Ovary (tissue), 9 donors: Measurements from ENCODE around the gene TRIP13. TPM values are rescaled to one million over a fixed set of nuclear protein-coding genes. Genes with fewer than 3 reads are reported as not detected.
A peak's percentile ranks its signal among the peaks of the same experiment; 100 is the strongest.

ENCODE experiments used
- DNase-seq, 5 donors: peaks; one replicate each; pipeline ENCODE4 v3.0.0-alpha.2; 2019 to 2020
- H3K27ac ChIP-seq, 2 donors: fragments of 200-600 bp; one replicate each; pipeline versions ENCODE4 v1.5.1 to v1.8.0; 2019 to 2022
- H3K27me3 ChIP-seq: fragments of 200-600 bp; one replicate; pipeline ENCODE4 v1.8.0; 2022
- H3K36me3 ChIP-seq: fragments of 200-600 bp; sonication (generic); one replicate; pipeline ENCODE4 v1.5.1; 2019
- H3K4me1 ChIP-seq: one replicate; pipeline ENCODE4 v1.8.1; 2013; ENCODE audit warnings: mild to moderate bottlenecking, moderate library complexity; ENCODE audit not compliant: insufficient read depth
- H3K4me3 ChIP-seq: fragments of 200-600 bp; sonication (generic); one replicate; pipeline ENCODE4 v1.5.1; 2017
- H3K9me3 ChIP-seq, 2 donors: fragments of 200-600 bp in 1 of 2; sonication (generic) in 1 of 2; one replicate each; pipeline versions ENCODE4 v1.5.1 to v1.8.1; 2013 to 2019; ENCODE audit warnings: mild to moderate bottlenecking in 1 of 2, moderate library complexity in 1 of 2
- CTCF ChIP-seq, 3 donors: fragments of 450-650 bp in 2 of 3; fragments of 200-600 bp in 1 of 3; IDR thresholded peaks; one replicate each; pipeline versions ENCODE4 v1.5.1 to v1.8.0; 2016 to 2022; ENCODE audit warnings: antibody characterized with exemption in 3 of 3, mild to moderate bottlenecking in 1 of 3
- EP300 ChIP-seq: sonication (generic); formaldehyde crosslinking; IDR thresholded peaks from one replicate; pipeline ENCODE4 v1.6.1; 2017; ENCODE audit warnings: antibody characterized with exemption
- POLR2A ChIP-seq: fragments of 450-650 bp; IDR thresholded peaks from one replicate; pipeline ENCODE4 v1.6.1; 2017; ENCODE audit warnings: antibody characterized with exemption, mild to moderate bottlenecking, moderate library complexity
- WGBS, 3 donors: extraction: QIAGEN DNeasy Blood & Tissue Kit in 1 of 3; methylation state at CpG; one replicate each; pipeline versions ENCODE4 v1.1.5 to v1.1.7; 2013 to 2017; 5-methylcytosine and 5-hydroxymethylcytosine counted together
- intact Hi-C, 4 donors: fragments of 100-400 bp; cut with DNase I; formaldehyde crosslinking; loops; one replicate each; pipeline versions ENCODE4 v1.11.0 to v1.15.1; 2022 to 2023
- polyA plus RNA-seq, 2 donors: library from polyadenylated mRNA; stranded (reverse); fragments of 200-250 nt in 1 of 2; fragments of 350-450 nt in 1 of 2; fragmentation: Illumina TruSeq in 1 of 2; extraction: RNeasy Lipid Tissue Mini Kit (QIAGEN cat#74804) in 1 of 2; gene quantifications; one replicate each; pipeline ENCODE4 v1.2.3, GENCODE V29; 2013 to 2014
- total RNA-seq, 7 donors: library from RNA; depleted of rRNA in 2 of 7; stranded (reverse); fragments of >200 nt in 2 of 7; fragmentation: NEBNext Ultra II Directional in 3 of 7; extraction: Animal tissue kit (Norgen Biotek cat#: 25700) in 3 of 7; gene quantifications; one replicate each; pipeline versions ENCODE4 v1.1.0 to v1.2.4, GENCODE V29; 2016 to 2023
- donor health status: DM: no; HTN: no; CAD: no; lungs with moderate emphysema.
- donor health status: DM: no; HTN: no; CAD: no.
- donor health status: Bipolar disorder and iron deficiency.
- donor health status: DM: yes; HTN: yes; CAD: no.
- donor health status: DM: no; HTN: no; CAD: no.
- donor health status: DM: yes; HTN: yes; CAD: no.

Gene TRIP13
- total and polyA plus RNA-seq, 9 donors = 1.3 to 3.9 (median 2.0) TPM

- intact Hi-C loops = no loop called here
- Histone ChIP-seq H3K36me3 (no peaks in the 10 kb centered on the region), H3K27ac (no peak overlapping the region), H3K9me3 (no peaks in the 10 kb centered on the region), H3K27me3 (no peaks in the 10 kb centered on the region), H3K4me3 (no peak overlapping the region), H3K4me1 (no peaks in the 10 kb centered on the region)
- WGBS, 3 donors = 84 to 89% (median 89%) methylated on average over 9 of the region's 9 CpGs
- DNase-seq = peak in 1 of 5 donors; percentile 1
- no peak for TF ChIP-seq EP300
- no peak for TF ChIP-seq CTCF (IDR thresholded peaks at IDR 0.05)
- TF ChIP-seq POLR2A = no peak
Measured at GRCh38 chr5:919356-920000, 26.8 kb downstream of the TRIP13 start.

- H3K4me3 ChIP-seq = no peak overlapping the region
- no peak overlapping the region for H3K27ac ChIP-seq
- WGBS, 3 donors = 88 to 93% (median 92%) methylated on average over 7 of the region's 7 CpGs
- no peaks in the 10 kb centered on the region for H3K9me3 ChIP-seq
- no peak for TF ChIP-seq EP300
- no peak for TF ChIP-seq POLR2A
- H3K27me3 ChIP-seq = no peaks in the 10 kb centered on the region
- H3K36me3 ChIP-seq = no peaks in the 10 kb centered on the region
- no peaks in the 10 kb centered on the region for H3K4me1 ChIP-seq
- DNase-seq = peak in 1 of 5 donors; percentile 1
- intact Hi-C loops = loop anchor here in 1 of 4 donors (5.0 to 10.0 kb wide), 3 partner anchors 214 to 722 kb away; no protein-coding TSS in a partner anchor
Measured at GRCh38 chr5:920321-920720, 27.6 kb downstream of the TRIP13 start.

GRCh38 chr5:921456-922435 lies 29.1 kb downstream of the TRIP13 start:
- Histone ChIP-seq H3K4me3 (no peak overlapping the region), H3K4me1 (no peaks in the 10 kb centered on the region)
- intact Hi-C loops = loop anchor here in 1 of 4 donors (5.0 to 10.0 kb wide), 3 partner anchors 213 to 721 kb away; no protein-coding TSS in a partner anchor

GRCh38 chr5:922436-923280 lies 30.0 kb downstream of the TRIP13 start:
- DNase-seq = peak in 1 of 5 donors; percentile 11
- WGBS, 3 donors = 86 to 96% (median 93%) methylated on average over 17 of the region's 17 CpGs
- no peak overlapping the region for H3K4me3 ChIP-seq
- no peaks in the 10 kb centered on the region for H3K4me1 ChIP-seq
- intact Hi-C loops = loop anchor here in 1 of 4 donors (5.0 to 10.0 kb wide), 3 partner anchors 212 to 720 kb away; no protein-coding TSS in a partner anchor
- H3K27ac ChIP-seq = no peak overlapping the region
- H3K27me3 ChIP-seq = no peaks in the 10 kb centered on the region
- no peaks in the 10 kb centered on the region for H3K9me3 ChIP-seq
- no peak for TF ChIP-seq EP300
- TF ChIP-seq CTCF (IDR thresholded peaks at IDR 0.05) = no peak
- no peak for TF ChIP-seq POLR2A
- H3K36me3 ChIP-seq = no peaks in the 10 kb centered on the region

More at GRCh38 chr5:921456-922435, 29.1 kb downstream of the TRIP13 start:
- no peaks in the 10 kb centered on the region for H3K36me3 ChIP-seq
- DNase-seq = peak in 1 of 5 donors; percentile 20
- TF ChIP-seq EP300 (no peak), CTCF (IDR thresholded peaks at IDR 0.05) (no peak), POLR2A (no peak)
- no peaks in the 10 kb centered on the region for H3K9me3 ChIP-seq
- no peak overlapping the region for H3K27ac ChIP-seq
- 91 to 94% (median 91%) methylated on average over 9 of the region's 9 CpGs for WGBS, 3 donors
- H3K27me3 ChIP-seq = no peaks in the 10 kb centered on the region
